Neural cell (in vitro differentiated cells): ENCODE data around the gene BROX.

ENCODE experiments used
- EZH2 ChIP-seq: fragments of 200-600, 300-800 bp; shearing (Covaris generic), sonication (generic); IDR thresholded peaks from 2 replicates; pipeline ENCODE4 v1.6.1; 2014; ENCODE audit warnings: antibody characterized with exemption, low read length, borderline replicate concordance, mild to moderate bottlenecking; ENCODE audit not compliant: insufficient read depth, poor library complexity, severe bottlenecking
- MXI1 ChIP-seq: fragments of 450-650 bp; conservative IDR thresholded peaks from 2 replicates; pipeline ENCODE4 v1.6.1; 2014; ENCODE audit warnings: antibody characterized with exemption, mild to moderate bottlenecking; ENCODE audit not compliant: poor library complexity, severe bottlenecking
- POLR2AphosphoS5 ChIP-seq: IDR thresholded peaks from 2 replicates; pipeline ENCODE4 v1.6.1; 2012
- RAD21 ChIP-seq: fragments of 450-650 bp; conservative IDR thresholded peaks from 2 replicates; pipeline ENCODE4 v1.6.1; 2014; ENCODE audit warnings: antibody characterized with exemption, mild to moderate bottlenecking, moderate library complexity
- SMC3 ChIP-seq: fragments of 450-650 bp; conservative IDR thresholded peaks from 2 replicates; pipeline ENCODE4 v1.6.1; 2014; ENCODE audit warnings: antibody characterized with exemption, mild to moderate bottlenecking, moderate library complexity; ENCODE audit not compliant: poor library complexity
- TAF1 ChIP-seq: IDR thresholded peaks from 2 replicates; pipeline ENCODE4 v1.6.1; 2012; ENCODE audit warnings: low read depth
- TF ChIP-seq, protein P1 (sequence below): fragments of 450-650 bp; IDR thresholded peaks from 2 replicates; pipeline ENCODE4 v1.5.1; 2014; ENCODE audit warnings: antibody characterized with exemption, mild to moderate bottlenecking, moderate library complexity; ENCODE audit not compliant: poor library complexity, severe bottlenecking
- TF ChIP-seq, protein P2 (sequence below): IDR thresholded peaks from 2 replicates; pipeline ENCODE4 v1.6.1; 2012; ENCODE audit warnings: borderline replicate concordance

DNA sequence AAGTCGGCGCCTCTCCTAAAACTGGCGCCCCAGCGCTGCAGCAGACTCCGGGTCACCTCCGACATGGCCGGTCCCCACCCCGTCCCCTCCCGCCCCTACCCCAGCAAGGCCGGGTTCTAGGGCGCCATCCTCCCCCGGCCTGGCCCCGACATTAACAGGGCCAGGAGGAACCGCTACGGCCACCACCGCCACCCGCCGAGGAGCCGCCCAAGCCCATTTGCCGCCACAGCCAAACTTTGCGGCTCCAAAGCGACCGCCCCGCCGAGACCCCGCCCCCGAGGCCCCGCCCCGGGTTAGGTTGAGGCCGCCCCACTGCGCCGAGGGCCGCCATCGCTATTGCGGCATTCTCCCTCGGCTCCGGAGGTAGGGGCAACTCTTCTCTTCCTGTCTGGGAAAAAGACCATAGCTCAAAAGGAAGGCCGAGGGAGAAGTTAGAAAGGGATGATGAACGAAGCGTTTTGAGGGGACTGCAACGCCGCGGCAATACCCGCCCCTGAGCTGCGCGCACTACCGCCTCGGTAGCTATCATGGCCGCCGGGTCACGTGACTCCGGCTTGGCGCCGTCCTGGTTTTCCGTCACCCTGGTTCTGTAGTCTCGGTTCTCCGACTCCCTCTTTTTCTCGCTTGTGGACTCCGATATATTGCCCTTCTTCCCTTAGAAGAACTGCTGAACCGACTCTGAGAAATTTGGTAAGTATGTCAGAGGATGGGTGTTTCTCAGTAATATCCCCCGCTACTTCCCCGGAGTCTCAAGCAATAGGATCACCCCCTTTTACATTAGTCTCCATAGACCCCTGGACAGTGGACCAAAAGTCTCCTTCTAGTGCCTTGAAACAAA lies at the start of gene BROX, which contains the start of gene AIDA:
- TF ChIP-seq, protein P1, sequence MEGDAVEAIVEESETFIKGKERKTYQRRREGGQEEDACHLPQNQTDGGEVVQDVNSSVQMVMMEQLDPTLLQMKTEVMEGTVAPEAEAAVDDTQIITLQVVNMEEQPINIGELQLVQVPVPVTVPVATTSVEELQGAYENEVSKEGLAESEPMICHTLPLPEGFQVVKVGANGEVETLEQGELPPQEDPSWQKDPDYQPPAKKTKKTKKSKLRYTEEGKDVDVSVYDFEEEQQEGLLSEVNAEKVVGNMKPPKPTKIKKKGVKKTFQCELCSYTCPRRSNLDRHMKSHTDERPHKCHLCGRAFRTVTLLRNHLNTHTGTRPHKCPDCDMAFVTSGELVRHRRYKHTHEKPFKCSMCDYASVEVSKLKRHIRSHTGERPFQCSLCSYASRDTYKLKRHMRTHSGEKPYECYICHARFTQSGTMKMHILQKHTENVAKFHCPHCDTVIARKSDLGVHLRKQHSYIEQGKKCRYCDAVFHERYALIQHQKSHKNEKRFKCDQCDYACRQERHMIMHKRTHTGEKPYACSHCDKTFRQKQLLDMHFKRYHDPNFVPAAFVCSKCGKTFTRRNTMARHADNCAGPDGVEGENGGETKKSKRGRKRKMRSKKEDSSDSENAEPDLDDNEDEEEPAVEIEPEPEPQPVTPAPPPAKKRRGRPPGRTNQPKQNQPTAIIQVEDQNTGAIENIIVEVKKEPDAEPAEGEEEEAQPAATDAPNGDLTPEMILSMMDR, result no peak
- no peak for TF ChIP-seq TAF1
- TF ChIP-seq POLR2AphosphoS5, result peak; percentile 22
- peak; percentile 61 for TF ChIP-seq MXI1
- TF ChIP-seq, protein P2, sequence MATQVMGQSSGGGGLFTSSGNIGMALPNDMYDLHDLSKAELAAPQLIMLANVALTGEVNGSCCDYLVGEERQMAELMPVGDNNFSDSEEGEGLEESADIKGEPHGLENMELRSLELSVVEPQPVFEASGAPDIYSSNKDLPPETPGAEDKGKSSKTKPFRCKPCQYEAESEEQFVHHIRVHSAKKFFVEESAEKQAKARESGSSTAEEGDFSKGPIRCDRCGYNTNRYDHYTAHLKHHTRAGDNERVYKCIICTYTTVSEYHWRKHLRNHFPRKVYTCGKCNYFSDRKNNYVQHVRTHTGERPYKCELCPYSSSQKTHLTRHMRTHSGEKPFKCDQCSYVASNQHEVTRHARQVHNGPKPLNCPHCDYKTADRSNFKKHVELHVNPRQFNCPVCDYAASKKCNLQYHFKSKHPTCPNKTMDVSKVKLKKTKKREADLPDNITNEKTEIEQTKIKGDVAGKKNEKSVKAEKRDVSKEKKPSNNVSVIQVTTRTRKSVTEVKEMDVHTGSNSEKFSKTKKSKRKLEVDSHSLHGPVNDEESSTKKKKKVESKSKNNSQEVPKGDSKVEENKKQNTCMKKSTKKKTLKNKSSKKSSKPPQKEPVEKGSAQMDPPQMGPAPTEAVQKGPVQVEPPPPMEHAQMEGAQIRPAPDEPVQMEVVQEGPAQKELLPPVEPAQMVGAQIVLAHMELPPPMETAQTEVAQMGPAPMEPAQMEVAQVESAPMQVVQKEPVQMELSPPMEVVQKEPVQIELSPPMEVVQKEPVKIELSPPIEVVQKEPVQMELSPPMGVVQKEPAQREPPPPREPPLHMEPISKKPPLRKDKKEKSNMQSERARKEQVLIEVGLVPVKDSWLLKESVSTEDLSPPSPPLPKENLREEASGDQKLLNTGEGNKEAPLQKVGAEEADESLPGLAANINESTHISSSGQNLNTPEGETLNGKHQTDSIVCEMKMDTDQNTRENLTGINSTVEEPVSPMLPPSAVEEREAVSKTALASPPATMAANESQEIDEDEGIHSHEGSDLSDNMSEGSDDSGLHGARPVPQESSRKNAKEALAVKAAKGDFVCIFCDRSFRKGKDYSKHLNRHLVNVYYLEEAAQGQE, result peak; percentile 19
- TF ChIP-seq RAD21, result no peak
- TF ChIP-seq SMC3, result no peak
- no peak for TF ChIP-seq EZH2
